OCI-LY1 (cell line): ENCODE data around the gene ALDH3B2.

ENCODE experiments used
- CTCF ChIP-seq: fragments of 200-600 bp; sonication (generic), shearing (Covaris generic); IDR thresholded peaks from 2 replicates; pipeline ENCODE4 v1.5.1; 2017; ENCODE audit warnings: mild to moderate bottlenecking, antibody characterized with exemption, low read length, moderate library complexity, mixed read lengths
- EZH2 ChIP-seq: fragments of 200-600 bp; sonication (generic), shearing (Covaris generic); IDR thresholded peaks from 2 replicates; pipeline ENCODE4 v1.8.0; 2017; ENCODE audit warnings: borderline replicate concordance, mixed run types, mild to moderate bottlenecking, antibody characterized with exemption, low read length, moderate library complexity, mixed read lengths

DNA sequence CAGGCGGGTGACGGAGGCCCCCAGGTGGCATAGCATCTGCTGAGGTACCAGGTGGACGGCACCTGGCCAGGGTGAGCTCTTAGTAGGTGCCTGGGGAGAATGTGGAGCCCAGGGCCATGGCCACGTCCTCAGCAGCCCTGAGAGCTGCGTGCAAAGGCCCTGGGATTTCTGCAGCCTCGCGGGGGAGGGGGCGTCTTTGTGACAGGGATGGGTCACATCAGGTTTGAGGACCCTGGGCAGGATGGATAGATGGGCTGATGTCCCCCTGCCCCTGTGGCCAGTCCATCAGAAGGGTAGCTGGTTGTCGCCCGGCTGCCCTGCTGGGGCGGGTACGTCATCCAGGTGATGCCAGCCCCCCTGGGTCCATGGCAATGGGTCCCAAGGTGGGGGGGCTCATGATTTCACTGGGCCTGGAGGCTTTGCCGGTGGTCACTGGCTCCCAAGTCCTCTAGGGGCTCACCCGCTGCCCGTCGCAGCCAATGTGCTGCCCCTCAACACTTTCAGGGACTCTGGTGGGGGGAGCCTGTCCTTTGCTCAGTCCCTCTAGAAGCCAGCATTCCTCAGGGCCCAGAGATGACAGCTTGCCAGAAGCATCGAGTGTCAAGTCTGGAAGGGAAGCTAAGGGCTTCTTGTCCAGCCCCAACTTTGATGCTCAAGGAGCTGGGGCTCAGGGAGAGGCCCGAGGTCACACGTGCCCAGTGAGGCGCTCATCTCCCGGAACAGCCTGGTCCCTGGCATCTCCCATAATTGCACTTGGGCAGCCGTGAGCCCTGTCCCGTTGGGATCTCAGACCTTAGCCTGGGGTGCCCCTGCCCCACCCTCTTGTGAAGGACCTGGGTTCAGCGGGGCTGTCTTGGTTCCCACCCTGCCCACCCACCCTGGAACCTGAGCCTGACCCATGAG, 35.6 kb downstream of the ALDH3B2 start:
- TF ChIP-seq CTCF (no peak), EZH2 (no peak)
